ENCODE results near the gene APLP1. TPM values are rescaled to one million over a fixed set of nuclear protein-coding genes. Genes with fewer than 3 reads are reported as not detected.
A peak's percentile ranks its signal among the peaks of the same experiment; 100 is the strongest.

The APLP1 gene
- total RNA-seq, 1 donor from 2014 or later = 143 TPM

- Mint-ChIP-seq H3K27ac (ENCODE audit: unreplicated experiment) (no peak overlapping the region), H3K36me3 (ENCODE audit: low read depth) (no peaks in the 10 kb centered on the region), H3K4me3 (no peak overlapping the region), H3K4me1 (peaks cover 15% of the 10 kb centered on the region), H3K27me3 (ENCODE audit: low read depth) (peaks cover 82% of the 10 kb centered on the region), H3K9me3 (no peaks in the 10 kb centered on the region)
- TF ChIP-seq CTCF (conservative IDR thresholded peaks at IDR 0.05) = no peak
- no peak for DNase-seq (ENCODE audit: low read depth, low spot score)
Measured at GRCh38 chr19:35848919-35849505, 19.4 kb upstream of the APLP1 start.

DNA sequence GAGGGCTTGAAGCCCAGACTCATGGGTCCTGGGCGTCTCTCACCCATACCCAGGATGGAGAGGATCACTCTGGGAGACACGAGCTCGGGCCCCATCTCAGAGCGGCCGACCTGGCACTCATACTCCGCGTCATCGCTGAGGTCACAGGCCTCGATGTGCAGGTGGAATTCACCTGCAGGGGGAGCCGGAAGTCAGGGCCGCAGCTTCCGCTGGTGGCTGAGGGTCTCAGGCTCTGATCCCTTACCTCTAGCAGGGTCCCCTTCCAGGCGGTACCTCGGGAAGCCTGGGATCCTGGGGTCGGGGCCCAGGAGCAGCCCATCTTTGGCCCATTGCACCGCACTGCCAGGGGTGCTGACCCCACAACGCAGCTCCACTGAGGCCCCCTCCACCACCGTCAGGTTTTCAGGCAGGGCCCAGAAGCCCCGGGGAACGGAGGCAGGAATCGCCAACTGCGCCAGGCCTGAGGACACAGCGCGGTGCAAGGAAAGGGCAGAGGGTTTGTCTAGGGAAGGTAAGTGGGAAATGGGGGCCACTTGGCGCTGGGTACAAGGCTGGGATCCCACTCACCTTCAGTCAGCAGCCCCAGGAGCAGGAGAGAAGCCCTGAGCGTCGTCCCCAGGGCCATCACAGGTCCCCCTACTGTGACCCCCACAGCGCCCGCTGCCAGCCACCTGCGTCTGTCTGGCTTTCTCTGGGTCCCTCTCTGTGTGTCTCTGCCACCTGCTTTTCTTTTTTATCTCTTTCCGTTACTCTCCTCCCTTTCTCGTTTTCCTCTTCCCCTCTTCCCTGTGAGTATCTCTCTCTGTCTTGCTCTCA, 17.0 kb upstream of the APLP1 start:
- H3K4me1 Mint-ChIP-seq = peaks cover 16% of the 10 kb centered on the region
- no peaks in the 10 kb centered on the region for H3K9me3 Mint-ChIP-seq
- TF ChIP-seq CTCF (conservative IDR thresholded peaks at IDR 0.05) = peak; percentile 42
- DNase-seq (ENCODE audit: low read depth, low spot score) = peak; percentile 22
- H3K27me3 Mint-ChIP-seq (ENCODE audit: low read depth) = peaks cover 71% of the 10 kb centered on the region
- no peak overlapping the region for H3K27ac Mint-ChIP-seq (ENCODE audit: unreplicated experiment)
- H3K4me3 Mint-ChIP-seq = no peak overlapping the region
- no peaks in the 10 kb centered on the region for H3K36me3 Mint-ChIP-seq (ENCODE audit: low read depth)

GRCh38 chr19:35852029-35852780, 16.2 kb upstream of the APLP1 start, which contains the start of gene NPHS1:
NPHS1 (minus strand) TSS chr19:35852504; CDS start chr19:35851837, 667 bp downstream.
- Mint-ChIP-seq H3K27me3 (ENCODE audit: low read depth) (peaks cover 67% of the 10 kb centered on the region), H3K36me3 (ENCODE audit: low read depth) (no peaks in the 10 kb centered on the region), H3K27ac (ENCODE audit: unreplicated experiment) (no peak within 1 kb of the TSS), H3K4me3 (no peak within 1 kb of the TSS), H3K4me1 (peaks cover 18% of the 10 kb centered on the region), H3K9me3 (no peaks in the 10 kb centered on the region)
- no peak for DNase-seq (ENCODE audit: low read depth, low spot score)
- TF ChIP-seq CTCF (conservative IDR thresholded peaks at IDR 0.05) = no peak

DNA sequence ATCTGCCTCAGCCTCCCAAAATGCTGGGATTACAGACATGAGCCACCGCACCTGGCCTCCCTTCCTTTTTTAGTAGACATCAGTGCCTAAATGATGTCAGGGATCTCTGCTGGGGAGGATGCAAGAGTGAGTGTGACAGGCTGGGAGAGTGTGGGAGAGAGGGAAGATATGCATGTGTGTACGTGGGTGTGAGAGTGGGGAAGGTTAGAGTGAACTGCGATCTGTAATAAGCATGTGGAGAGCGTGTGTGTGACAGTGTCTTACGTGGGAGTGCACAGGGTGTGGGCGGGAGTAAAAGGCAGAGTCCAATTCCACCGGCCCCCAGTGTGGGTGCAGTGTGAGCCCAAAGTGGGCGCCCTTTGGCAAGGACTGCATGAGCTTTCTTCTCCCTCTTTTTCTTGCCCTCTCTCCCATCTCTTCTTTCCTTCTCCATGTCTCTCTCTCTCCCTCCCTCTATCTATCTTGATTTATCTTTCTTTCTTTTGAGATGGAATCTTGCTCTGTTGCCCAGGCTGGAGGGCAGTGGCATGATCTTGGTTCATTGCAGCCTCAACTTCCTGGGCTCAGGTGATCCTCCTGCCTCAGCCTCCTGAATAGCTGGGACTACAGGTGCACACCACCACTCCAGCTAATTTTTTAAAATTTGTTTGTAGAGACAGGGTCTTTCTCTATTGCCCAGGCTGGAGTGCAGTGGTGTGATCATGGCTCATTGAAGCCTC, 15.2 kb upstream of the APLP1 start:
- H3K9me3 Mint-ChIP-seq = no peaks in the 10 kb centered on the region
- no peak for DNase-seq (ENCODE audit: low read depth, low spot score)
- peaks cover 26% of the 10 kb centered on the region for H3K4me1 Mint-ChIP-seq
- H3K36me3 Mint-ChIP-seq (ENCODE audit: low read depth) = no peaks in the 10 kb centered on the region
- TF ChIP-seq CTCF (conservative IDR thresholded peaks at IDR 0.05) = no peak
- H3K27me3 Mint-ChIP-seq (ENCODE audit: low read depth) = peaks cover 66% of the 10 kb centered on the region
- no peak overlapping the region for H3K27ac Mint-ChIP-seq (ENCODE audit: unreplicated experiment)
- H3K4me3 Mint-ChIP-seq = no peak overlapping the region

GRCh38 chr19:35856546-35857149, 11.7 kb upstream of the APLP1 start, which contains the start of gene KIRREL2:
KIRREL2 (plus strand) TSS chr19:35856911; CDS start chr19:35857120, 209 bp downstream.
- Mint-ChIP-seq H3K36me3 (ENCODE audit: low read depth) (no peaks in the 10 kb centered on the region), H3K27ac (ENCODE audit: unreplicated experiment) (peak within 1 kb of the TSS; percentile 50), H3K4me3 (peak within 1 kb of the TSS; percentile 85), H3K4me1 (peaks cover 38% of the 10 kb centered on the region), H3K27me3 (ENCODE audit: low read depth) (peaks cover 73% of the 10 kb centered on the region), H3K9me3 (no peaks in the 10 kb centered on the region)
- peak; percentile 60 for DNase-seq (ENCODE audit: low read depth, low spot score)
- no peak for TF ChIP-seq CTCF (conservative IDR thresholded peaks at IDR 0.05)
